K562 (cell line): ENCODE measurements around the gene ZDHHC14. TPM values are rescaled to one million over a fixed set of nuclear protein-coding genes. Genes with fewer than 3 reads are reported as not detected.

Experiments used
- ATAC-seq: fragments of 200-7000 bp; cut with Tn5 transposase; 3 replicates; pipeline ENCODE4 v1.9.1; 2020; ENCODE audit warnings: moderate library complexity
- BruUV-seq: library from RNA; stranded (reverse); fragments of 400-500 nt; replicated peaks from 2 replicates; lab custom pipeline; 2021; lab: Mats Ljungman, UMichigan
- CTCF ChIA-PET: fragments of 300-600 bp; formaldehyde crosslinking; extraction: SDS; loops from one replicate; lab custom pipeline; 2021; ENCODE audit warnings: low intra/inter-chr PET ratio; lab: Yijun Ruan, JAX
- POLR2A ChIA-PET: fragments of 300-600, 350-650 bp; sonication (Branson Sonifier 250); formaldehyde crosslinking; extraction: SDS; loops from one replicate; lab custom pipeline; 2021; ENCODE audit warnings: antibody characterized with exemption, inconsistent platforms; lab: Yijun Ruan, JAX
- DNase-seq, 4 experiments: peaks; one replicate each; pipeline versions ENCODE4 v3.0.0 to v3.0.0-alpha.2; 2011 to 2018; ENCODE audit warnings: low spot score in 3 of 4, mixed read lengths in 3 of 4; ENCODE audit errors: extremely low read depth in 1 of 4
- FAIRE-seq: peaks from 2 replicates; lab custom pipeline; 2011; peaks lifted over from hg19 to GRCh38; lab: Jason Lieb, UNC
- H2AFZ ChIP-seq: 2 replicates; pipeline ENCODE4 v1.6.0; 2011; ENCODE audit warnings: low read depth, low read length, control low read depth, inconsistent platforms
- H3K27ac ChIP-seq: fragments of 200-600 bp; 3 replicates; pipeline ENCODE4 v1.8.0; 2011; ENCODE audit warnings: low read depth, mild to moderate bottlenecking, control low read depth, inconsistent platforms, low read length, moderate library complexity, mixed read lengths; ENCODE audit errors: extremely low read depth
- H3K27me3 ChIP-seq, 2 experiments: fragments of 300-600 bp in 1 of 2; 2 replicates in 1 of 2; 3 replicates in 1 of 2; pipeline versions ENCODE4 v1.6.0 to v1.8.0; 2011; ENCODE audit warnings: inconsistent platforms in 2 of 2, low read length in 2 of 2, mild to moderate bottlenecking in 1 of 2, mixed read lengths in 1 of 2, moderate library complexity in 1 of 2; ENCODE audit not compliant: control insufficient read depth in 2 of 2, insufficient read depth in 2 of 2
- H3K36me3 ChIP-seq: fragments of 300-600 bp; 3 replicates; pipeline ENCODE4 v1.8.0; 2011; ENCODE audit warnings: mild to moderate bottlenecking, low read length, inconsistent platforms; ENCODE audit not compliant: control insufficient read depth, insufficient read depth
- H3K4me1 ChIP-seq, 2 experiments: fragments of 200-600 bp in 1 of 2; replicated peaks in 1 of 2; 2 replicates in 1 of 2; 3 replicates in 1 of 2; pipeline versions ENCODE4 v1.5.1 to v1.8.0; 2011; ENCODE audit warnings: inconsistent platforms in 2 of 2, low read length in 2 of 2, mild to moderate bottlenecking in 1 of 2, mixed read lengths in 1 of 2, moderate library complexity in 1 of 2; ENCODE audit not compliant: control insufficient read depth in 2 of 2, insufficient read depth in 2 of 2
- H3K4me2 ChIP-seq: 2 replicates; pipeline ENCODE4 v1.6.1; 2011; ENCODE audit warnings: low read length, control low read depth, inconsistent platforms, mixed read lengths; ENCODE audit not compliant: insufficient read depth
- H3K4me3 ChIP-seq: fragments of 200-600 bp; sonication (generic), shearing (Covaris generic); 2 replicates; pipeline ENCODE4 v1.5.1; 2016; ENCODE audit warnings: control low read depth, inconsistent platforms
- H3K79me2 ChIP-seq: fragments of 200-600 bp; 3 replicates; pipeline ENCODE4 v1.8.0; 2011; ENCODE audit warnings: low read length, inconsistent platforms; ENCODE audit not compliant: control insufficient read depth, insufficient read depth
- H3K9ac ChIP-seq, 2 experiments: 2 replicates each; pipeline versions ENCODE4 v1.6.0 to v1.6.1; 2011; ENCODE audit warnings: low read depth in 2 of 2, low read length in 2 of 2, control low read depth in 1 of 2, inconsistent platforms in 1 of 2, mild to moderate bottlenecking in 1 of 2, mixed read lengths in 1 of 2; ENCODE audit not compliant: insufficient read depth in 1 of 2
- H3K9me1 ChIP-seq: one replicate; pipeline ENCODE4 v1.6.0; 2011; ENCODE audit warnings: inconsistent platforms, mild to moderate bottlenecking, low read length, moderate library complexity; ENCODE audit not compliant: control insufficient read depth, insufficient read depth
- H3K9me3 ChIP-seq: replicated peaks from 2 replicates; pipeline ENCODE4 v1.5.1; 2011; ENCODE audit warnings: low read depth, low read length, inconsistent platforms; ENCODE audit not compliant: control insufficient read depth, insufficient read depth
- H4K20me1 ChIP-seq: replicated peaks from 2 replicates; pipeline ENCODE4 v1.6.1; 2011; ENCODE audit warnings: low read length, inconsistent platforms, mixed read lengths; ENCODE audit not compliant: control insufficient read depth, insufficient read depth
- ZNF263 ChIP-seq: sonication (generic); formaldehyde crosslinking; IDR thresholded peaks from 2 replicates; pipeline ENCODE4 v1.8.0; 2022; ENCODE audit warnings: mild to moderate bottlenecking, missing genetic modification reagents, borderline replicate concordance
- ZNF639 ChIP-seq, 2 experiments: fragments of 200-800 bp in 1 of 2; sonication (Bioruptor generic) in 1 of 2; sonication (generic) in 1 of 2; formaldehyde crosslinking in 1 of 2; IDR thresholded peaks in 1 of 2; conservative IDR thresholded peaks in 1 of 2; 2 replicates each; pipeline versions ENCODE4 v1.5.0 to v1.6.1; 2016 to 2020; ENCODE audit warnings: missing compliant biosample characterization in 1 of 2, missing genetic modification characterization in 1 of 2, missing genetic modification reagents in 1 of 2
- WGBS: fragments of 100-300 bp; shearing (Covaris generic); methylation state at CpG from one replicate; pipeline ENCODE4 v1.1.6; 2016; ENCODE audit warnings: low coverage, mixed read lengths; ENCODE audit not compliant: insufficient coverage; ENCODE audit errors: missing lambda C conversion rate; 5-methylcytosine and 5-hydroxymethylcytosine counted together
- in situ Hi-C: fragments of 300-500 bp; cut with MboI; formaldehyde crosslinking; loops from 4 replicates; pipeline ENCODE4 v1.15.0; 2018; ENCODE audit warnings: inconsistent platforms, mixed read lengths
- intact Hi-C: fragments of 100-400 bp; cut with micrococcal nuclease; formaldehyde crosslinking; loops from 2 replicates; pipeline ENCODE4 v1.14.2; 2022
- polyA plus RNA-seq, 8 experiments: library from polyadenylated mRNA; depleted of rRNA in 4 of 8; stranded (reverse) in 5 of 8; unstranded in 3 of 8; fragments of >200 nt; fragmentation: Nextera tagmentation in 2 of 8; fragmentation: Illumina TruSeq in 1 of 8; extraction: Ambion mirVana in 2 of 8; extraction: Trizol in 1 of 8; gene quantifications; 2 replicates each; pipeline versions ENCODE4 v1.2.1 to v1.2.3, GENCODE V29; 2011 to 2014; ENCODE audit warnings: inconsistent platforms in 1 of 8, missing spikeins in 1 of 8
- total RNA-seq, 7 experiments: library from RNA; depleted of rRNA in 6 of 7; stranded (reverse); fragments of >200 nt in 6 of 7; fragmentation: Illumina TruSeq in 2 of 7; extraction: Trizol in 2 of 7; gene quantifications; 2 replicates each; pipeline versions ENCODE4 v1.2.1 to v1.2.3, GENCODE V29; 2011 to 2021; ENCODE audit warnings: low replicate concordance in 1 of 7

ZDHHC14 gene
- total and polyA plus RNA-seq, 9 of the 15 experiments (the other 6 are each of a cell fraction or from before 2014, with no cell fraction given): 0.92 to 23.1 (median 13.8) TPM

- Histone ChIP-seq H3K79me2 (no peaks in the 10 kb centered on the region), H2AFZ (no peak overlapping the region), H3K4me3 (no peak overlapping the region), H3K9ac (no peak overlapping the region), H3K27ac (no peak overlapping the region), H3K4me1 (peaks cover 0 to 10% of the 10 kb centered on the region in 2 experiments; a peak in 1 of 5 replicates), H4K20me1 (no peaks in the 10 kb centered on the region), H3K36me3 (peaks cover 4% of the 10 kb centered on the region; the same call in 1 of the 3 replicates), H3K27me3 (no peaks in the 10 kb centered on the region)
- CTCF ChIA-PET: no interaction called here
- intact Hi-C loops (no loop called here), in situ Hi-C loops (no loop called here)
- WGBS: 75% methylated on average over 17 of the region's 17 CpGs
- DNase-seq: no peak
- no peak for TF ChIP-seq ZNF263 (CRISPR knock-in tag)
- no peak for TF ChIP-seq ZNF639 (CRISPR knock-in tag; conservative IDR thresholded peaks at IDR 0.05 in 1 of 2, IDR thresholded peaks at IDR 0.05 in 1 of 2)
- TF ChIP-seq, all 486 proteins: peak for 0
- ATAC-seq: no peak
- BruUV-seq: no TSS peak
- Histone ChIP-seq H3K9me3 (no peaks in the 10 kb centered on the region), H3K9me1 (no peaks in the 10 kb centered on the region), H3K4me2 (no peak overlapping the region)
- FAIRE-seq: no peak
- POLR2A ChIA-PET: interaction anchor here (0.6 to 0.9 kb wide), 4 partner anchors 11 to 511 kb away, joined by 3 to 4 read pairs (median 3); no protein-coding TSS in a partner anchor
Measured at GRCh38 chr6:157560691-157561413, 179.9 kb downstream of the ZDHHC14 start.
